ENCODE measurements around the gene OGFOD1.

GRCh38 chr16:56424404-56424764 is 27.0 kb upstream of the OGFOD1 start:
- TF ChIP-seq TAF1 (IDR thresholded peaks at IDR 0.05; ENCODE audit: borderline replicate concordance, insufficient read depth, low read length) = no peak
- TF ChIP-seq POLR2AphosphoS5 (IDR thresholded peaks at IDR 0.05; ENCODE audit: low read depth, low read length) = no peak
- TF ChIP-seq SIN3A (IDR thresholded peaks at IDR 0.05; ENCODE audit: borderline replicate concordance, insufficient read depth, low read length) = no peak
- no peak for TF ChIP-seq REST (IDR thresholded peaks at IDR 0.05; ENCODE audit: insufficient read depth in 1 of 2, low read depth in 2 of 2, low read length in 2 of 2)
- TF ChIP-seq FOXP2 (optimal IDR thresholded peaks at IDR 0.05; ENCODE audit: borderline replicate concordance, extremely low read depth, extremely low read length, insufficient read depth) = no peak

All from PFSK-1 (cell line).